ENCODE data around the gene LUC7L. TPM values are rescaled to one million over a fixed set of nuclear protein-coding genes. Genes with fewer than 3 reads are reported as not detected.
A peak's percentile ranks its signal among the peaks of the same experiment; 100 is the strongest.

Gene LUC7L
- polyA plus RNA-seq, 1 of the 3 experiments (the other 2 are of a cell fraction) = 97.7 TPM

GRCh38 chr16:200388-200787 lies 28.9 kb downstream of the LUC7L start:
- H2AFZ ChIP-seq (ENCODE audit: low read depth) = no peak overlapping the region
- H3K9me3 ChIP-seq = no peaks in the 10 kb centered on the region
- H3K36me3 ChIP-seq (replicated peaks in 1 of 2; ENCODE audit: control insufficient read depth in 1 of 2, insufficient read depth in 2 of 2, low read length in 1 of 2) = peaks cover 45 to 76% of the 10 kb centered on the region in 2 experiments
- H3K79me2 ChIP-seq (ENCODE audit: insufficient read depth) = peaks cover 50% of the 10 kb centered on the region; the same call in 1 of the 2 replicates
- H4K20me1 ChIP-seq (ENCODE audit: insufficient read depth) = peaks cover 9% of the 10 kb centered on the region
- no peak for TF ChIP-seq YY1 (IDR thresholded peaks at IDR 0.05; ENCODE audit: low read depth)
- TF ChIP-seq JUND (IDR thresholded peaks at IDR 0.05) = 0 out of 2 replicates have a peak, but pooled peaks have one; percentile 5
- H3K27me3 ChIP-seq (ENCODE audit: insufficient read depth) = no peaks in the 10 kb centered on the region
- H3K4me1 ChIP-seq (ENCODE audit: control insufficient read depth in 1 of 2, insufficient read depth in 2 of 2, low read depth in 1 of 2, low read length in 1 of 2) = no peaks in the 10 kb centered on the region
- CTCF ChIA-PET = interaction anchor here (0.9 to 1.1 kb wide), 2 partner anchors 20 to 94 kb away, joined by 3 to 7 read pairs; partner anchors contain the start of gene HBQ1
- DNase-seq = no peak
- H3K9ac ChIP-seq = no peak overlapping the region
- H3K4me3 ChIP-seq (ENCODE audit: low read depth in 2 of 2, low read length in 1 of 2) = no peak overlapping the region
- no peaks in the 10 kb centered on the region for H3K9me2 ChIP-seq
- no peak overlapping the region for H3K4me2 ChIP-seq
- WGBS (ENCODE audit: low lambda C conversion rate) = 97% methylated on average over 5 of the region's 5 CpGs
- POLR2A ChIA-PET = interaction anchor here (0.7 kb wide), 1 partner anchor 135 kb away, joined by 3 read pairs; no protein-coding TSS in a partner anchor
- H3K27ac ChIP-seq (ENCODE audit: low read depth in 2 of 2, low read length in 1 of 2) = no peak overlapping the region
- peaks cover 3% of the 10 kb centered on the region for H3F3A ChIP-seq (replicated peaks; ENCODE audit: insufficient read depth)

GRCh38 chr16:194516-194915 lies 34.7 kb downstream of the LUC7L start:
- Histone ChIP-seq H3K36me3 (replicated peaks in 1 of 2; ENCODE audit: control insufficient read depth in 1 of 2, insufficient read depth in 2 of 2, low read length in 1 of 2) (peaks cover 54 to 58% of the 10 kb centered on the region in 2 experiments), H3K4me1 (ENCODE audit: control insufficient read depth in 1 of 2, insufficient read depth in 2 of 2, low read depth in 1 of 2, low read length in 1 of 2) (no peaks in the 10 kb centered on the region), H2AFZ (ENCODE audit: low read depth) (no peak overlapping the region), H3K9me3 (no peaks in the 10 kb centered on the region), H3K27me3 (ENCODE audit: insufficient read depth) (no peaks in the 10 kb centered on the region), H3K79me2 (ENCODE audit: insufficient read depth) (peaks cover 14% of the 10 kb centered on the region; the same call in 1 of the 2 replicates), H3K9ac (no peak overlapping the region), H3F3A (replicated peaks; ENCODE audit: insufficient read depth) (peaks cover 16% of the 10 kb centered on the region), H3K9me2 (no peaks in the 10 kb centered on the region), H3K4me2 (no peak overlapping the region), H3K27ac (ENCODE audit: low read depth in 2 of 2, low read length in 1 of 2) (no peak overlapping the region), H4K20me1 (ENCODE audit: insufficient read depth) (peaks cover 9% of the 10 kb centered on the region; the same call in 1 of the 2 replicates), H3K4me3 (ENCODE audit: low read depth in 2 of 2, low read length in 1 of 2) (no peak overlapping the region)
- WGBS (ENCODE audit: low lambda C conversion rate) = 95% methylated on average over 6 of the region's 6 CpGs
- CTCF ChIA-PET = interaction anchor here (1.7 to 4.9 kb wide), 2 partner anchors 13 to 88 kb away, joined by 4 to 44 read pairs; partner anchors contain the start of gene HBQ1
- POLR2A ChIA-PET = no interaction called here
- DNase-seq = no peak
- TF ChIP-seq GATA2 (CRISPR knock-in tag; IDR thresholded peaks at IDR 0.05) = no peak
- TF ChIP-seq SMC3 (IDR thresholded peaks at IDR 0.05; ENCODE audit: low read depth, low read length) = no peak
- no peak for TF ChIP-seq GABPA (IDR thresholded peaks at IDR 0.05; ENCODE audit: low read depth)

DNA sequence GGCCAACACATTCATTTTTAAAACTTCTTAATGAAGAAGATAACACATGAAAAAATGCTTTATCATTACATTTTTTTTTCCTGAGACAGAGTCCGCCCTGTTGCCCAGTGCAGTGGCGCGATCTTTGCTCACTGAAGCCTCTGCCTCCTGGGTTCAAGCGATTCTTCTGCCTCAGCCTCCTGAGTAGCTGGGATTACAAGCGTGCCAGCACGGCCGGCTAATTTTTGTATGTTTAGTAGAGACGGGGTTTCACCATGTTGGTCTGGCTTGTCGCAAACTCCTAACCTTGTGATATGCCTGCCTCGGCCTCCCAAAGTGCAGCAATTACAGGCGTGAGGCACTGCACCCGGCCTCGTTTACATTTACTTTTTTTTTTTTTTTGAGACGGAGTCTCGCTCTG lies 35.8 kb downstream of the LUC7L start:
- peaks cover 9% of the 10 kb centered on the region; the same call in 1 of the 2 replicates for H4K20me1 ChIP-seq (ENCODE audit: insufficient read depth)
- CTCF ChIA-PET = interaction anchor here (1.2 to 4.9 kb wide), 2 partner anchors 12 to 128 kb away, joined by 5 to 44 read pairs; partner anchors contain the start of gene HBQ1
- TF ChIP-seq MAX (IDR thresholded peaks at IDR 0.05; ENCODE audit: low read depth) (no peak), FOXM1 (IDR thresholded peaks at IDR 0.05; ENCODE audit: low read depth) (no peak), USF2 (IDR thresholded peaks at IDR 0.05; ENCODE audit: borderline replicate concordance, low read depth, low read length) (no peak), MEF2A (IDR thresholded peaks at IDR 0.05; ENCODE audit: borderline replicate concordance, low read depth) (no peak), YY1 (IDR thresholded peaks at IDR 0.05; ENCODE audit: low read depth) (no peak), GABPA (IDR thresholded peaks at IDR 0.05; ENCODE audit: low read depth) (no peak), TEAD4 (IDR thresholded peaks at IDR 0.05; ENCODE audit: borderline replicate concordance, insufficient read depth) (no peak), POLR2AphosphoS5 (IDR thresholded peaks at IDR 0.05; ENCODE audit: low read depth, low read length) (no peak), EP300 (IDR thresholded peaks at IDR 0.05; ENCODE audit: borderline replicate concordance in 1 of 2, low read depth in 1 of 2, low read length in 1 of 2) (no peak), RFX5 (IDR thresholded peaks at IDR 0.05; ENCODE audit: low read length) (no peak)
- TF ChIP-seq, protein P1, sequence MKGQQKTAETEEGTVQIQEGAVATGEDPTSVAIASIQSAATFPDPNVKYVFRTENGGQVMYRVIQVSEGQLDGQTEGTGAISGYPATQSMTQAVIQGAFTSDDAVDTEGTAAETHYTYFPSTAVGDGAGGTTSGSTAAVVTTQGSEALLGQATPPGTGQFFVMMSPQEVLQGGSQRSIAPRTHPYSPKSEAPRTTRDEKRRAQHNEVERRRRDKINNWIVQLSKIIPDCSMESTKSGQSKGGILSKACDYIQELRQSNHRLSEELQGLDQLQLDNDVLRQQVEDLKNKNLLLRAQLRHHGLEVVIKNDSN (IDR thresholded peaks at IDR 0.05; ENCODE audit: borderline replicate concordance, low read depth) = no peak
- TF ChIP-seq, protein P2, sequence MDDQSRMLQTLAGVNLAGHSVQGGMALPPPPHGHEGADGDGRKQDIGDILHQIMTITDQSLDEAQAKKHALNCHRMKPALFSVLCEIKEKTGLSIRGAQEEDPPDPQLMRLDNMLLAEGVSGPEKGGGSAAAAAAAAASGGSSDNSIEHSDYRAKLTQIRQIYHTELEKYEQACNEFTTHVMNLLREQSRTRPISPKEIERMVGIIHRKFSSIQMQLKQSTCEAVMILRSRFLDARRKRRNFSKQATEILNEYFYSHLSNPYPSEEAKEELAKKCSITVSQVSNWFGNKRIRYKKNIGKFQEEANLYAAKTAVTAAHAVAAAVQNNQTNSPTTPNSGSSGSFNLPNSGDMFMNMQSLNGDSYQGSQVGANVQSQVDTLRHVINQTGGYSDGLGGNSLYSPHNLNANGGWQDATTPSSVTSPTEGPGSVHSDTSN (IDR thresholded peaks at IDR 0.05) = no peak

More for the DNA sequence above, 35.8 kb downstream of the LUC7L start:
- no peak for DNase-seq
- WGBS (ENCODE audit: low lambda C conversion rate) = 96% methylated on average over 15 of the region's 15 CpGs
- Histone ChIP-seq H3K36me3 (replicated peaks in 1 of 2; ENCODE audit: control insufficient read depth in 1 of 2, insufficient read depth in 2 of 2, low read length in 1 of 2) (peaks cover 51 to 61% of the 10 kb centered on the region in 2 experiments), H3K79me2 (ENCODE audit: insufficient read depth) (peaks cover 8% of the 10 kb centered on the region; the same call in 1 of the 2 replicates), H3K27ac (ENCODE audit: low read depth in 2 of 2, low read length in 1 of 2) (no peak overlapping the region), H3K27me3 (ENCODE audit: insufficient read depth) (no peaks in the 10 kb centered on the region), H2AFZ (ENCODE audit: low read depth) (no peak overlapping the region), H3K9ac (no peak overlapping the region), H3K4me2 (no peak overlapping the region), H3K4me1 (ENCODE audit: control insufficient read depth in 1 of 2, insufficient read depth in 2 of 2, low read depth in 1 of 2, low read length in 1 of 2) (no peaks in the 10 kb centered on the region), H3K4me3 (ENCODE audit: low read depth in 2 of 2, low read length in 1 of 2) (no peak overlapping the region), H3F3A (replicated peaks; ENCODE audit: insufficient read depth) (peaks cover 13% of the 10 kb centered on the region), H3K9me2 (no peaks in the 10 kb centered on the region), H3K9me3 (no peaks in the 10 kb centered on the region)
- POLR2A ChIA-PET = no interaction called here
